Stimulated activated naive CD8-positive, alpha-beta T cell treated with anti-CD3 and anti-CD28 coated beads, Interleukin-15, amount 100 ng/mL, for 72 hours (primary cell): ENCODE data around the gene MAX.
"Not testable (repeated sequence)": the region's sequence is repeated elsewhere in the genome, so short reads cannot be mapped to it uniquely, and the experiment has no call there.

Source experiments
- ATAC-seq: fragments of 150-1000 bp; cut with Tn5 transposase; 2 replicates; pipeline ENCODE4 v1.10.0; 2021; ENCODE audit warnings: mild to moderate bottlenecking, moderate library complexity
- DNase-seq, 2 donors: peaks; one replicate each; pipeline ENCODE4 v3.0.0; 2021 to 2022
- H3K27ac Mint-ChIP-seq, 2 donors: one replicate each; pipeline ENCODE4 v1.8.0; 2022; ENCODE audit warnings: mild to moderate bottlenecking in 2 of 2, mixed read lengths in 2 of 2, moderate library complexity in 2 of 2
- H3K27me3 Mint-ChIP-seq: one replicate; pipeline ENCODE4 v1.8.0; 2022; ENCODE audit warnings: mixed read lengths
- H3K4me1 Mint-ChIP-seq: one replicate; pipeline ENCODE4 v1.8.0; 2022; ENCODE audit warnings: mild to moderate bottlenecking, mixed read lengths
- H3K4me3 Mint-ChIP-seq, 2 donors: one replicate each; pipeline ENCODE4 v1.8.0; 2022; ENCODE audit warnings: mild to moderate bottlenecking in 2 of 2, mixed read lengths in 2 of 2, moderate library complexity in 1 of 2
- H3K9me3 Mint-ChIP-seq, 2 donors: one replicate each; pipeline ENCODE4 v1.8.0; 2022; ENCODE audit warnings: mixed read lengths in 2 of 2

The MAX gene

GRCh38 chr14:65115615-65116014 lies 13.3 kb upstream of the MAX start:
- Mint-ChIP-seq H3K4me3 (no peak overlapping the region), H3K27me3 (peaks cover 8% of the 10 kb centered on the region), H3K9me3 (no peaks in the 10 kb centered on the region), H3K4me1 (peaks cover 7% of the 10 kb centered on the region), H3K27ac (no peak overlapping the region)
- no peak for ATAC-seq
- DNase-seq = no peak

- no peak for ATAC-seq
- no peak overlapping the region for H3K4me3 Mint-ChIP-seq
- H3K9me3 Mint-ChIP-seq = no peaks in the 10 kb centered on the region
- H3K4me1 Mint-ChIP-seq = peaks cover 6% of the 10 kb centered on the region
- H3K27me3 Mint-ChIP-seq = no peaks in the 10 kb centered on the region
- no peak overlapping the region for H3K27ac Mint-ChIP-seq
- DNase-seq = no peak
These were observed 8.2 kb upstream of the MAX start for GRCh38 chr14:65110525-65110924.

DNA sequence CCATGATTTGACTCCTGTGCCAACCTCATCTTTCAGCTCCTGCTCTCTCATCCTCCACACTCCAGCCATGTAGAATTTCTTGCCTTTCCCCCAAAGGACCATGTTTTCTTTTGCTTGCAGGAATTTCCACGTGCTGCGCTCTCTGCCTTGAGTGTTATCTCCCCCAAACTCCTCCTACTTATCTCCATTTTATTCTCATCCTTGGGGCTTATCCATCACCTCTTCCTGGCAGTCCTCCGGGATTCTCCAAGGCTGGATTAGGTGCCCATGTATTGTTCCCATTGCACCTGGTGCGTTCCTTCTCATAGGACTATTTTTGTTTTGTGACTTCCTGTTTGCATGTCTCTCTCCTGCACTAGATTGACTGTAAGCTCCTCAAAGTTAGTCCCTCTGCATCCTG lies 7.0 kb upstream of the MAX start:
- Mint-ChIP-seq H3K4me3 (no peak overlapping the region), H3K27me3 (peaks cover under 1% of the 10 kb centered on the region), H3K9me3 (no peaks in the 10 kb centered on the region), H3K27ac (no peak overlapping the region), H3K4me1 (peaks cover 6% of the 10 kb centered on the region)
- ATAC-seq (no peak), DNase-seq (no peak)

DNA sequence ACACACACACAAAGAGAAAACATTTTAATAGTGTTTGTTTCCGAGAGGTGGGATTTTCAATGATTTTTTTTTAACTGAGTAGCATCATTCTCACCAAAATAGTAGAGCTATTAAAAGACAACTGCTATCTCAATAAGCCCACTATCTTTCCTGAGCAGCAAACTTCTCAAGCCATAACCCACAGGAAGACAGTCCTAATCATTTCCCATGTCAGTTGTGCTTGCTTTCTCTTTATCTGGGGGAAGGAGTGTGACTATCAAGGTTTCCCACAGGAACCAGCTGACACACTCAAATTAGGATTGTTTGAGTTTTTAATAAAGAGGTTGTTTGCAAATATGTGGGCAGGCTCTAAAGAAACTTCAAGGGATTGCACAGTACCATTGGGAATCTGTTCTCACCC lies 4.9 kb upstream of the MAX start:
- DNase-seq (no peak), ATAC-seq (no peak)
- Mint-ChIP-seq H3K27me3 (peaks cover 7% of the 10 kb centered on the region), H3K27ac (no peak overlapping the region), H3K4me1 (peaks cover 15% of the 10 kb centered on the region), H3K4me3 (no peak overlapping the region), H3K9me3 (no peaks in the 10 kb centered on the region)

DNA sequence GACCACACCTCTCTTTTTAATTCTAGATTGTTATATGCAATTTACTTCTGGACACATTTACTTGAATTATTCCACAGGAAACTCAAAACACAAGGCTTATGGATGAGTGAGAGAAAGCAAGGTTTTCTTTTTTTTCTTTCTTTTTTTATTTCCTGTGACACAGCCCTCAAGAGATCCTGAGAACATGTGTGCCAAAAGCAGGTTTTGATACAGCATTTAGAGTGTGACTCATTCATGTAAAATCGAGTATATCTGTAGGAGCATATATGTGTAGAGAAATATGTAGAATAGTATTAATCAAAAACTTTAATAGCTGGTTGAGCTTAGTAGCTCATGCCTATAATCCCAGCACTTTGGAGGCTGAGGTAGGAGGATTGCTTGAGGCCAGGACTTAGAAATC lies 4.4 kb upstream of the MAX start:
- no peak overlapping the region for H3K27ac Mint-ChIP-seq
- H3K27me3 Mint-ChIP-seq = peaks cover 7% of the 10 kb centered on the region
- no peaks in the 10 kb centered on the region for H3K9me3 Mint-ChIP-seq
- no peak for DNase-seq
- no peak for ATAC-seq
- H3K4me3 Mint-ChIP-seq = no peak overlapping the region
- H3K4me1 Mint-ChIP-seq = peaks cover 15% of the 10 kb centered on the region

DNA sequence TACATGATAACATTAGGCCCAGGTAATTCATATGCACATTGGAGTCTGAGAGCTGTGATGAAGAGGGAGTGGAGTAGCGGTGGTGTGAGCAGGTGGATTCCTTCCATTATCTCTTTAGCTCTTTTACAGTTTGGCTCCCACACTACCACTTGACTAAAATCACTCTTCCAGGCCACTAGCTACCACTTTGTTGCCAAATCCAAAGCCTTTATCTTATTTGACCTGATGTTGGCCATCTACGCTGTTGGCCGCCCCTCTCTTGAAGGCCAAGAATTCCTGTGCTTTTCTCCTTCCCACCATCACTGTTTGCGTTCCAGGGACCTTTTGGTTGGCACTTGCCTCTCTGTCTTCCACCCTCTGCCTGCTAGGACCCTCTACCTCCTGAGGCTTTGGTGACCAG lies 4.0 kb upstream of the MAX start:
- Mint-ChIP-seq H3K27me3 (peaks cover 7% of the 10 kb centered on the region), H3K9me3 (no peaks in the 10 kb centered on the region), H3K4me1 (peaks cover 15% of the 10 kb centered on the region), H3K4me3 (no peak overlapping the region), H3K27ac (no peak overlapping the region)
- no peak for ATAC-seq
- DNase-seq = no peak

GRCh38 chr14:65104791-65105190 lies 2.5 kb upstream of the MAX start:
- peaks cover 25% of the 10 kb centered on the region for H3K4me1 Mint-ChIP-seq
- no peaks in the 10 kb centered on the region for H3K9me3 Mint-ChIP-seq
- H3K4me3 Mint-ChIP-seq = no peak overlapping the region
- no peak for ATAC-seq
- DNase-seq = no peak
- peaks cover 7% of the 10 kb centered on the region for H3K27me3 Mint-ChIP-seq
- no peak overlapping the region for H3K27ac Mint-ChIP-seq

- Mint-ChIP-seq H3K4me1 (peaks cover 40% of the 10 kb centered on the region), H3K27me3 (peaks cover 7% of the 10 kb centered on the region), H3K9me3 (no peaks in the 10 kb centered on the region), H3K27ac (peak overlapping the region in 1 of 2 donors; percentile 37), H3K4me3 (peak overlapping the region; percentile 84 to 89)
- peak in 1 of 2 donors; percentile 16 for DNase-seq
- no peak for ATAC-seq
These were observed 938 bp upstream of the MAX start for GRCh38 chr14:65103150-65103760.

- no peaks in the 10 kb centered on the region for H3K9me3 Mint-ChIP-seq
- DNase-seq = no peak
- ATAC-seq = peak; percentile 12
- H3K27me3 Mint-ChIP-seq = peaks cover 7% of the 10 kb centered on the region
- H3K4me3 Mint-ChIP-seq = peak overlapping the region; percentile 84 to 89
- H3K4me1 Mint-ChIP-seq = peaks cover 47% of the 10 kb centered on the region
- peak overlapping the region; percentile 95 to 98 for H3K27ac Mint-ChIP-seq
These were observed 481 bp downstream of the MAX start for GRCh38 chr14:65101631-65102440.

- Mint-ChIP-seq H3K27ac (peak overlapping the region; percentile 84 to 99), H3K27me3 (peaks cover 7% of the 10 kb centered on the region), H3K4me3 (peak overlapping the region; percentile 84 to 89), H3K4me1 (peaks cover 49% of the 10 kb centered on the region), H3K9me3 (no peaks in the 10 kb centered on the region)
- DNase-seq (no peak), ATAC-seq (no peak)
These were observed 1.3 kb downstream of the MAX start for GRCh38 chr14:65100922-65101541.

GRCh38 chr14:65098586-65098985 lies 3.7 kb downstream of the MAX start:
- DNase-seq (no peak), ATAC-seq (no peak)
- H3K4me1 Mint-ChIP-seq = peaks cover 68% of the 10 kb centered on the region
- H3K27me3 Mint-ChIP-seq = no peaks in the 10 kb centered on the region
- H3K27ac Mint-ChIP-seq = peak overlapping the region; percentile 70 to 95
- no peaks in the 10 kb centered on the region for H3K9me3 Mint-ChIP-seq
- peak overlapping the region; percentile 77 to 78 for H3K4me3 Mint-ChIP-seq

GRCh38 chr14:65096323-65097089 lies 5.8 kb downstream of the MAX start:
- Mint-ChIP-seq H3K27me3 (no peaks in the 10 kb centered on the region), H3K9me3 (no peaks in the 10 kb centered on the region), H3K4me1 (peaks cover 70% of the 10 kb centered on the region), H3K27ac (peak overlapping the region; percentile 21 to 42), H3K4me3 (peak overlapping the region; percentile 22 to 48)
- ATAC-seq (peak; percentile 69), DNase-seq (no peak)

- Mint-ChIP-seq H3K27me3 (no peaks in the 10 kb centered on the region), H3K27ac (peak overlapping the region; percentile 10 to 48), H3K4me1 (peaks cover 76% of the 10 kb centered on the region), H3K4me3 (peak overlapping the region; percentile 48 to 58), H3K9me3 (no peaks in the 10 kb centered on the region)
- ATAC-seq (no peak), DNase-seq (no peak)
These were observed 6.6 kb downstream of the MAX start for GRCh38 chr14:65095633-65096205.

- DNase-seq (no peak), ATAC-seq (no peak)
- H3K4me1 Mint-ChIP-seq = peaks cover 51% of the 10 kb centered on the region
- no peaks in the 10 kb centered on the region for H3K27me3 Mint-ChIP-seq
- H3K9me3 Mint-ChIP-seq = peaks cover 9 to 10% of the 10 kb centered on the region in 2 donors
- H3K4me3 Mint-ChIP-seq = no peak overlapping the region
- H3K27ac Mint-ChIP-seq = no peak overlapping the region
These were observed 10.0 kb downstream of the MAX start for GRCh38 chr14:65092349-65092748.

DNA sequence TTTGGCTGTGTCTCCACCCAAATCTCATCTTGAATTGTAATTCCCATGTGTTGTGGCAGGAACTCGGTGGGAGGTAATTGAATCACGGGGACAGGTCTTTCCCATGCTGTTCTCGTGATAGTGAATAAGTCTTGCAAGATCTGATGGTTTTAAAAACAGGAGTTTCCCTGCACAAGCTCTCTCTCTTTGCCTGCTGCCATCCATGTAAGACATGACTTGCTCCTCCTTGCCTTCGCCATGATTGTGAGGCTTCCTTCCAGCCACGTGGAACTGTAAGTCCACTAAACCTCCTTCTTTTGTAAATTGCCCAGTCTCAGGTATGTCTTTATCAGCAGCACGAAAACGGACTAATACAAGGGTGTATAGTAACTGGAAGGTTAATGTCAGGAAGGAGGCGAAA lies 14.5 kb downstream of the MAX start:
- H3K27me3 Mint-ChIP-seq, DNase-seq, ATAC-seq, H3K27ac Mint-ChIP-seq, H3K4me3 Mint-ChIP-seq: not testable (repeated sequence)
- H3K4me1 Mint-ChIP-seq = peaks cover 45% of the 10 kb centered on the region
- peaks cover 10 to 31% of the 10 kb centered on the region in 2 donors for H3K9me3 Mint-ChIP-seq
